PC-9 (cell line): ENCODE measurements around the gene UBAC1. TPM values are rescaled to one million over a fixed set of nuclear protein-coding genes. Genes with fewer than 3 reads are reported as not detected.
A peak's percentile ranks its signal among the peaks of the same experiment; 100 is the strongest.

Experiments
- BruUV-seq: library from RNA; stranded (reverse); fragments of 400-500 nt; replicated peaks from 2 replicates; lab custom pipeline; 2021; lab: Mats Ljungman, UMichigan
- CTCF ChIA-PET: fragments of 300-600 bp; sonication (Branson Sonifier 250); formaldehyde crosslinking; loops from one replicate; lab custom pipeline; 2022; ENCODE audit warnings: antibody characterized with exemption; lab: Charles Lee
- POLR2A ChIA-PET: fragments of 300-600 bp; sonication (Branson Sonifier 250); formaldehyde crosslinking; loops from one replicate; lab custom pipeline; 2022; ENCODE audit warnings: antibody characterized with exemption; ENCODE audit not compliant: unreplicated experiment; lab: Charles Lee
- DNase-seq, 2 experiments: peaks; one replicate each; pipeline versions ENCODE4 v3.0.0 to v3.0.0-alpha.2; 2015 to 2022; ENCODE audit warnings: mixed read lengths in 1 of 2
- H2AFZ ChIP-seq: fragments of 200-600 bp; sonication (generic); 2 replicates; pipeline ENCODE4 v1.8.1; 2017; ENCODE audit warnings: antibody characterized with exemption
- H3F3A ChIP-seq: fragments of 200-600 bp; sonication (generic); 2 replicates; pipeline ENCODE4 v1.8.1; 2017; ENCODE audit warnings: antibody characterized with exemption, mild to moderate bottlenecking, low read depth; ENCODE audit not compliant: insufficient read depth
- H3K27ac ChIP-seq: fragments of 200-600 bp; sonication (generic); 2 replicates; pipeline ENCODE4 v1.6.1; 2016; ENCODE audit warnings: mixed run types
- H3K27me3 ChIP-seq: fragments of 200-600 bp; sonication (generic); 2 replicates; pipeline ENCODE4 v1.6.1; 2016; ENCODE audit warnings: low read depth, mixed run types; ENCODE audit not compliant: insufficient read depth
- H3K36me3 ChIP-seq: fragments of 200-600 bp; sonication (generic); 2 replicates; pipeline ENCODE4 v1.6.1; 2016; ENCODE audit warnings: low read depth, mixed run types
- H3K4me1 ChIP-seq: fragments of 200-600 bp; sonication (generic); replicated peaks from 2 replicates; pipeline ENCODE4 v1.6.1; 2016; ENCODE audit warnings: mixed run types; ENCODE audit not compliant: insufficient read depth
- H3K4me2 ChIP-seq: fragments of 200-600 bp; sonication (generic); 2 replicates; pipeline ENCODE4 v1.6.1; 2017; ENCODE audit warnings: mixed run types
- H3K4me3 ChIP-seq: fragments of 200-600 bp; sonication (generic); 2 replicates; pipeline ENCODE4 v1.6.1; 2016; ENCODE audit warnings: mixed run types
- H3K79me2 ChIP-seq: fragments of 200-600 bp; sonication (generic); 2 replicates; pipeline ENCODE4 v1.6.1; 2017; ENCODE audit warnings: low read depth, mixed run types
- H3K9me2 ChIP-seq: fragments of 200-600 bp; sonication (generic); 2 replicates; pipeline ENCODE4 v1.8.1; 2017; ENCODE audit warnings: mild to moderate bottlenecking; ENCODE audit not compliant: insufficient read depth
- H3K9me3 ChIP-seq: fragments of 200-600 bp; sonication (generic); 2 replicates; pipeline ENCODE4 v1.8.1; 2016; ENCODE audit warnings: low read depth; ENCODE audit not compliant: insufficient read depth
- H4K20me1 ChIP-seq: fragments of 200-600 bp; sonication (generic); 2 replicates; pipeline ENCODE4 v1.8.1; 2017; ENCODE audit not compliant: insufficient read depth
- CTCF ChIP-seq: fragments of 200-600 bp; sonication (generic); conservative IDR thresholded peaks from 2 replicates; pipeline ENCODE4 v1.6.1; 2017; ENCODE audit warnings: mixed run types, antibody characterized with exemption, mild to moderate bottlenecking, moderate library complexity
- EZH2 ChIP-seq: fragments of 200-600 bp; sonication (generic); IDR thresholded peaks from 2 replicates; pipeline ENCODE4 v1.8.0; 2017; ENCODE audit warnings: antibody characterized with exemption, low read depth
- intact Hi-C: fragments of 100-400 bp; cut with micrococcal nuclease; formaldehyde crosslinking; loops from one replicate; pipeline ENCODE4 v1.10.0; 2022; ENCODE audit not compliant: unreplicated experiment
- total RNA-seq: library from RNA; stranded (reverse); gene quantifications from 2 replicates; pipeline ENCODE4 v1.2.3, GENCODE V29; 2021

The UBAC1 gene
- total RNA-seq, 1 experiment from 2014 or later, result 27.6 TPM

DNA sequence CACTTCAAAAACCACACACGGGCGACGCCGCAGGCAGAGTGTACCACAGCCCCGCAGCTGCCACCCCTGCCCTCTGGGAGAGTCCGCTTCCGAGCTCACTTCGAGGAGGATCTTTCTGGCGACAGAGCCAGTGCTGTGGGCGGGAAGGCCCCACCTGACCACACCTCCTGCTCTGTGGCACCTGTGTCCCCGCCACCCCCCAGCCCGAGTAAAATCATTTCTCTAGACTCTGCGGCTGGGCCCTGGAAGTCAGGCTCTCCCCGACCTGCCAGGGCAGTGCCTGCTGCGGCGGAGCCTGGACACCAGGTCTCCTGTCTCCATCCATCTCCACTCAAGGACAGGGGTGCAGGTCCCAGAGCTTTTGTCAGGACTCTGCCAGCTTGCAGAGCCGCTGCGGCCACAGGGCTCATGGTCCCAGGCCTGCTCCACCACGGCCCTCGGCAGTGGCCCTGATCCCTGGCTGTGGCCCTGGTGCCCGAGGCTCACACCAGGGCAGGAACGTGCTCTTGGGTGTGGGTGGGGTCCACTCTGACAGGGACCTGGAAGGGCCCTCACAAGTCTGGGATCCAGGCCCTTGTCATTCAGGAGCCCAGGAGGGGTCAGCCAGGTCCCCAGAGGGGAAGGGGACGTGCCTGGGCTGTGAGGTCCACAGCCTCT lies 33.0 kb downstream of the UBAC1 start:
- no peaks in the 10 kb centered on the region for H3K79me2 ChIP-seq
- TF ChIP-seq EZH2, result no peak
- TF ChIP-seq CTCF, result no peak
- ChIA-PET CTCF (no interaction called here), POLR2A (interaction anchor here (0.6 kb wide), 1 partner anchor 435 kb away, joined by 3 read pairs; no protein-coding TSS in a partner anchor)
- no peaks in the 10 kb centered on the region for H3K9me3 ChIP-seq
- H3F3A ChIP-seq, result no peaks in the 10 kb centered on the region
- no peak overlapping the region for H3K27ac ChIP-seq
- H4K20me1 ChIP-seq, result no peaks in the 10 kb centered on the region
- no peaks in the 10 kb centered on the region for H3K36me3 ChIP-seq
- BruUV-seq, result no TSS peak
- no peak overlapping the region for H2AFZ ChIP-seq
- DNase-seq, result no peak
- H3K4me2 ChIP-seq, result no peak overlapping the region
- H3K9me2 ChIP-seq, result no peaks in the 10 kb centered on the region
- no peak overlapping the region for H3K4me3 ChIP-seq
- no peaks in the 10 kb centered on the region for H3K4me1 ChIP-seq
- no peaks in the 10 kb centered on the region for H3K27me3 ChIP-seq
- intact Hi-C loops, result no loop called here

- no peak overlapping the region for H3K27ac ChIP-seq
- POLR2A ChIA-PET, result interaction anchor here (0.6 kb wide), 1 partner anchor 436 kb away, joined by 3 read pairs; no protein-coding TSS in a partner anchor
- H3K36me3 ChIP-seq, result no peaks in the 10 kb centered on the region
- no peaks in the 10 kb centered on the region for H3K4me1 ChIP-seq
- no peaks in the 10 kb centered on the region for H3K9me3 ChIP-seq
- H4K20me1 ChIP-seq, result no peaks in the 10 kb centered on the region
- CTCF ChIA-PET, result no interaction called here
- no peak overlapping the region for H2AFZ ChIP-seq
- DNase-seq, result no peak
- no peaks in the 10 kb centered on the region for H3K27me3 ChIP-seq
- H3K4me3 ChIP-seq, result no peak overlapping the region
- TF ChIP-seq EZH2 (no peak), CTCF (no peak)
- intact Hi-C loops, result no loop called here
- H3K4me2 ChIP-seq, result peak overlapping the region; percentile 34
- BruUV-seq, result no TSS peak
- H3K79me2 ChIP-seq, result no peaks in the 10 kb centered on the region
- no peaks in the 10 kb centered on the region for H3F3A ChIP-seq
- H3K9me2 ChIP-seq, result no peaks in the 10 kb centered on the region
Observed at GRCh38 chr9:135927195-135928013, 33.8 kb downstream of the UBAC1 start.

- POLR2A ChIA-PET, result no interaction called here
- peak; percentile 83 to 91 for DNase-seq
- TF ChIP-seq CTCF (no peak), EZH2 (no peak)
- Histone ChIP-seq H2AFZ (no peak overlapping the region), H3K79me2 (no peaks in the 10 kb centered on the region), H3K9me2 (no peaks in the 10 kb centered on the region), H3K27me3 (no peaks in the 10 kb centered on the region), H3K27ac (no peak overlapping the region), H3K4me3 (no peak overlapping the region), H3K36me3 (no peaks in the 10 kb centered on the region), H3K4me1 (no peaks in the 10 kb centered on the region), H3K9me3 (no peaks in the 10 kb centered on the region), H3K4me2 (peak overlapping the region; percentile 34), H3F3A (no peaks in the 10 kb centered on the region), H4K20me1 (no peaks in the 10 kb centered on the region)
- BruUV-seq, result no TSS peak
- intact Hi-C loops, result no loop called here
- CTCF ChIA-PET, result no interaction called here
Observed at GRCh38 chr9:135926402-135927194, 34.6 kb downstream of the UBAC1 start.
